HuH-7.5 (cell line): ENCODE measurements around the gene ARPC5.

Experiments
- DNase-seq: peaks from one replicate; pipeline ENCODE4 v3.0.0; 2011; ENCODE audit warnings: low spot score

Gene ARPC5

DNA sequence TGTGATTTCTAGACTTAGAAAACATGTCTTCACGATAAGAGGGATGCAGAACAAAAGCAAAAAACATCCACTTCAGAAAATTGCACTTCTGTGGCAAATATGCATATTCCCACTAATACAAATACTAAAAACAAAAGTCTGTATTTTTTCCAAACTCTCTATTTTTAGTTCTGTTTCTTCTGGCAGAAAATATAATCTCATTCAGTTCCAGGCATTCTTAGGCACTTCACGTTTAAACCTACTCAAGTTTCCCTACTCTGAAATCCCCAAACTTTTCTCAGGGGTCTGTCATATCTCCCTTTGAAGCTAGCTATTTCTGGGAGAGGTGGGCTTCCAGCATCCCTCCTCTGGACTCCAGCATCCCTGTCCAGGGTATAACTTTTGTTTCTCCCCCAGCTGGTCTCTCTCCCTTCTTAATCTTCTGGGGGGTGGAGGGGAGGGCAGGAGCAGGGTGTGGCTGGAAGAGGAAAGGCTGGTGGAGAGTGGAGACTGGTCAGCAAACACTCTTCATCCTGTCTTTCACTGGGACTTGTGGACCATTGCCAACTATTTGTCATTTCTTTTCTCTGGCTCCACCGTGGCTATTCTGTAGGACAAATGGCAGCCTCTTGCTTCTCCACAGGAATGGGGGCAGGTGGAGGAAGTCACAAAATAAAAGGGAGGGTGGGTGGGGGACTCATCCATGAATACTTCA is 25.7 kb downstream of the ARPC5 start:
- DNase-seq = no peak

DNA sequence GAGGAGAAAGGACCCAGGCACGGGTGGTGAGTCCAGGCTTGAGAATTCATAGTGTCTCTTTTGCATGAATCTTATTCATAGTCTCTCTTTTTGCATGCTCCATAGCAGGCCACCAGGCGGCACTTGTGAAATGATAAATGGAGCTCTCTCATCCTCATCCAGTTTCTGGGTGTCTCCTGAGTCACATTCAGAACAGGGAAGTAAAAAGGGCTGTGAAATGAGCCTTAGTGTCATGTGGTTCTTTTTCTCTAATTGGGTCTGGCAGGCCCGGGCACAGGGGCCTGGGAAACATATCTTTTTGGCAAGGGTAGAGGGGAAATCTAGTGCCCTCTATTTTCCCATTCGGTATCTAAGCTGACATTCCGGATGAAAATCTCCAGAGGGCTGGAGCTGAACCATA is 26.3 kb downstream of the ARPC5 start:
- no peak for DNase-seq

DNA sequence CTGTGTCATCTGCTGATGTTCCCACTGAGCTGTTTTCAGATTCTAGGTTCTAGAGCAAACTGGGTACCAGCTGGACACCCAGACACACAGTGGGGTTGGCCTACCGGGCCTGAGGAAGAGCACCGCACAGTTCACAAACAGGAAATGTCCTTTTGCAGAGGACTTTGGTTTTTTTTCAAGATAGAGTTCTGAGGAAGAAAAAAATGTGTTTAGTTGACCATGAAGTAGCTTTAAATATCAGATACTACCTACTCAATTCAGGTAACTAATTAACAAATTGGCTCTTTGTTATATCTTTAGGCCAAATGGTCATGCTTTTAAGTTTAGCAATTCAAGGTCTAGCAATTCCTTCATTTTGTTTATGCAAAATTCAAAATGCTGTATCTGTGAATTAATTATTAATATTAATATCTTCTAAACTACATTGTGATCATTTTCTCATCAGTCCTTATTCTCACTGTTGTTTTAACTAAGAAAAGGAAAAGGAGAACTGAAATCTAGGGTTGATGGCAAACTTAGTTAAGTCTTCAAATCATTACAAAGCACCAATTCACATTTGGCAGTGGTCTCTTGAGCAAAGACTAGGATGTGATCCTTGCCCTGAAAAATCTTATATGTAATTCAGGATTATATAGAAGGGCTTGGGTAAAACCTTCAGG is 28.1 kb downstream of the ARPC5 start:
- no peak for DNase-seq

DNA sequence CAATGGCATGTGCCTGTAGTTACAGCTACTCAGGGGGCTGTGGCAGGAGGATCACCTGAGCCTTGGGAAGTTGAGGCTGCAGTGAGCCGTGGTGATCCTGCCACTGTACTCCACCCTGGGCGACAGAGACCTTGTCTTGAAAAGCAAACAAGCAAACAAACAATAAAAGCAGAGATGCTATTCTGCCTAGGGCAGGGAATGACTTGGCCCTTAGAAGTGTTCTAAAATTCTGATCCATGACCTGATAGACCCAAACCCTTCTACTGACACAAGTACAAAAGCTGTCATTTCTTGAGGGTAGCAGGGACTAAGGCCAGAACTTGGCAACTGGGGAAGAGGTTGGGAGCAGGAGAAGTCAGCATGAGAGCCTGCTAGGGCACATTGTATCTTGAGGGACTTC is 29.7 kb downstream of the ARPC5 start:
- no peak for DNase-seq

DNA sequence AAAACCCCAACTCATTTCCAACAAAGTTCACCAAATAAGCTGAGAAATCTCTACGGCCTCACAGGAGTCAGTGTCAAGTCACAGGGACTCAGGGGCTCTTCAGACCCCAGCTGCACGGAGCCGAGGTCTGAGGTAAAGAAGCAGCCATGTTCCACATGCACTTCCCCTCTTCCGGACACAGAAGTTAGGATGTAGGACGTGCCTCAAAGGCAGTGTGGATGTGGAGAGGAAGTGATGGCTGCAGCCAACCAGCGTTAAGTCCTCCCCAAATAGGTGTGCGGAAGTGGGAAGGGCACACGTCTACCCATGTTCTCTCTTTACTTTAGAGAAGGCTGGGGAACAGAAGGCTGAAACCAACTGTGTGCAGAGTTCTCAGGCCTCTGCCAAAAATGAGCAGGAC is 30.8 kb downstream of the ARPC5 start:
- DNase-seq = no peak

DNA sequence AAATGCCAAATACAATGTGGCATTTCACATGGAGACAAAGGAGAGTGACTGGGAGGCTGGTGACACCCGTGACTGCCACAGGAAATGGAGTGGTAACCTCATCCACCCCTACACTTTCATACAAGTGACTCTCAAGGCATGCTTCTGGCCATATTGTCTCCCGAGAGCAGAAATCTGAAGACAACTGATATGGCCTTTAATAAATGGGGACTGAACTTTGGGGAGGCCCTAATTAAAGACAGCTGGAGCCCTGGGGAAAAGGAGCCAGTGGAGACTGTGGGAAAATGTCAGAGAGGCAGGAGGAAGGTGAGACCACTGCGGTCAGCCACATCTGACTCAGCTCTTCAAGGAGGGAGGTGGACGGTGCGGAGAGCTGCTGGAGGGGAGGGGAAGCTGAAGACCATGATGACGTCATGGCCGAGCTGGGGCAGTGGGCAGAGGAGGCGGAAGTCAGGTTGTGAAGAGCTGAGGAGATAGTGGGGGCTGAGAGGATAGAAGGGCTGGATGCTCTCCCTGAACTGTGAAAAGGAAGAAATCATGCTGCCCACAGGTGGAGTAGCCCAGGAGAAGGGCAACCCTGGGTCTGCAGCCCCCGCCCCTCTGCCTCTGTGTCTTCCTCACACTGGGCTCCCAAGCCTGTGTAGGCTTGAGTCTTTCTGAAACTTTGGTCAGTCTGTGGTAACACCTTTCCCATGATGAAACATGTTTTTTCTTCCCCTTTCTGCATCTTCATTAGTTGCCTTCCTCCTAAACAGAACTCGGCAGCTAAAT is 31.4 kb downstream of the ARPC5 start:
- DNase-seq = no peak

DNA sequence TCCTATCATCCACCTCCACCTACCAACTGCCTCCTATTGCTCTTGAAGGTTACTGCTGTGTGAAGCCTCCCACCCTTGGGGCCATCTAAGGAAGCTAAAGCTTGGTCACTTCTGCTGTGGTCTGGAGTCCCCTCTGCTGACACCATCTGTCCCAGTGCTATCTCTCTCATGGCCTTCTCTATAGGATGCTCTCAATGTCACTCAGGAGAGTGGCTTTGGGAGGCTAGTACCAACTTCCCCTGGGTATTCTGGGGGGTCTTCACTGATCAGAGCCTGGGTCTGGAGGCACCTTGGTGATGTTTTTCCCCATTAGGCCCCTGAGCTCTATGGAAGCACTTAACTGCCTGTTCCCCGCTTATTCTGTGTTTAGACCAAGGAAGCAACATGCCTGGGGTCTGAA is 33.1 kb downstream of the ARPC5 start:
- DNase-seq = no peak

DNA sequence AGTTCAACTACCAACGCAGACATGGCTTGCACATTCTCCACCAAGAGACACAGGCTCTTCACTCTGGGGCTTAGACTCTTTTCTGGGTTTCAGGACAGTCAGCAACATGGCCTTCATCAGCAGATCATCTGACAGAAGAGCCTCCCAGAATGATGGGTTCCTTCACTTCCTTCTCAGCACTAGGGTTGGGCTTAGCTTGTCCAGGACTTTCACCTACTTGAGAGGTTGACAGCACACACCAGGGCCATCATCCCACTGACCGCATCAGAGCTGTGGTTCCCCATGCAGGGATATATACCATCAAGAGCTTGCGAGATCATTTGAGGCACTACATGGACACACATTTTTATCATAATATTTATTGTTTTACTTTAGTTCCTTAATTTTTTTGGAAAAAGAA is 34.9 kb downstream of the ARPC5 start:
- DNase-seq = no peak

DNA sequence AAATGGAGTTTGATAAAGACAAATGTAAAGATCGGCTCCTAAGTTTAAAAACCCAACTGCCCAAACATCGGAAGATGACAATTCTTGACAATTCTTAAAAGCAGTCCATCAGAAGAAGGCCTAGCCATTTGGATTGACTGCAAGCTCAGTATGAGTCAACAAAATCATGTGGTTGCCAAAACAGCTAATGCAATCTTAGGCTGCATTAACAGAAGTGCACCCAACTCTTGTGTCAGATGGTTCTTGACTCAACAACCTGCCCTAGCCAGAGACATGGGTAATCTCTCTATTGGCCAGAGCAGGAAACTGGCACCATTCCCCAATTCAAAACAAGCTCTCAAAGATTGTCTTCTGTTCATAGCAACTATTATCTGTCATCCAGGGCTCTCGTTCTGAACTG is 35.4 kb downstream of the ARPC5 start:
- DNase-seq = no peak

DNA sequence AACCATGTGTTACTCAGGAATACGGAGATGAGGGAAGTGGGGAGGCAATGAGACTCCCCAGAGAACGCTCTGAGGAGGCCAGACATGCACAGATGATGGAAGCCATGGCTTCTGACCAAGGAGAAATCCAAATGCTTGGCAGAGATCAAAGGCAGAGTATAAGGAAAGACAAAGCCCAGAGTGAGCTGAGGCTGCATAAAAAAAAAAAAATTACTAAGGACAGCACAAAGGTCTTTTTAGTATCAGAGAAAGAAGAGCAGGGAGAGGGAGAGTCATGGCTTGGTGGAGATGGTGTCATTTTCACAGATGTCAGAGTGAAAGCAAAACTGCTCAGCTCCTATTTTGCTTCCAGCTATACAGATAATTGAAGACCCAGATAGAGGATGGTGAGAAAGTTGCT is 37.2 kb downstream of the ARPC5 start:
- DNase-seq = no peak

DNA sequence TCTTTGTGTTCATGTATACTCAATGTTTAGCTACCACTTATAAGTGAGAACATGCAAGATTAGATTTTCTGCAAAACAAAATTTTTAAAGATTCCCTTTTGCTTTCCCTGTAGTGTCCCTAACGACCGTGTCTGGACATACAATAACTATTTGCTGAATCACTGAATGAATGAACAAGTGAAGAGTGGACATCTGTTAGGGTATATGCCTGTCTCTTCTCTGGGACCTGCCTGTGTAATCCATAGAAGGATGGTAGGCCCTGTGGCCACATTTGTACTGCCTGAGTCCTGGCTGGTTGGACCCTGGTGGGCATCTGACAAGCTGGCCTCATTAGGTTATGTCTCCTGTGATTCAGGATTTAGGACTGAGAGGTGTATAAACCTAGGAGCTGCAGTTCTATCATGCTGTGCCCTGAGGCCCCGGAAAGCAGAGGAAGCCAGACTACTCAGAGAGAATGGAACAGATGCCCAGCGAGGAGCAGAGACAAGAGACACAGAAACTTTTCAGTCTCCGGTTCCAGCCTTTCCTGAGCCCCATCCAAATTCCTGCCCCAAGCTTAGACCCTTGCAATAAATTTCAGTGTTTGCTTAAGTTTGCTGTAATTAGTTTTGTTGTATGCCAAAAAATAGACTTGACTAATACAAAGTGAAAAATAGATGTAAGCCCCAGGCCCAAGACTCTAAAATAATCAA is 37.8 kb downstream of the ARPC5 start:
- no peak for DNase-seq

DNA sequence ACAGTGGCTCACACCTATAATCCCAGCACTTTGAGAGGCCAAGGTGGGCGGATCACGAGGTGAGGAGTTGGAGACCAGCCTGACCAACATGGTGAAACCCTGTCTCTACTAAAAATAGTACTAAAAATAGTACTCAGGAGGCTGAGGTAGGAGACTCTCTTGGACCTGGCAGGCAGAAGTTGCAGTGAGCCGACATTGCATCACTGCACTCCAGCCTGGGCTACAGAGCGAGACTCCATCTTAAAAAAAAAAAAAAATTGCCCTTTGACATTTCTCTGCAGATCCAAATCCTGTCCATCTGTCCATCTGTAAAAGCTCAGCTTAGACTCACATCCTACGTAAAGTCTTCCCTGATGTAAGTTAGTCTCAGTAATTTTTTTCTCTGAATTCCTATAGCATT is 39.1 kb downstream of the ARPC5 start:
- DNase-seq = no peak

DNA sequence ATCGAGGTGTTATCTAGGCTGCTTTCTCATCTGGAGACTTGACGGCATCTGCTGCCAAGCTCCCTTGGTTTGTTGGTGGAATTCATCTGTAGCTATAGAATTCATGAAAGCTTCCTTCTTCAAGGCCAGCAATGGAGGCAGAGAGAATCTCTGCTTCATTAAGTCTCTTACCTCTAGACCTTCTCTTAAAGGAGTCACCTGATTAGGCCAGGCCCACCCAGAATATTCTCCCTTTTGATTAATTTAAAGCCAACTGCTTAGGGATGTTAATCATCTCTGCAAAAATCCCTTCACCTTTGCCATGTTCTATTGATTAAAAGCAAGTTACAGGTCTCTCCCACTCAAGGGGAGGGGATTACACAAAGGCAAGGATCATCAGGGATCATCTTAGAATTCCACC is 40.0 kb downstream of the ARPC5 start:
- no peak for DNase-seq

DNA sequence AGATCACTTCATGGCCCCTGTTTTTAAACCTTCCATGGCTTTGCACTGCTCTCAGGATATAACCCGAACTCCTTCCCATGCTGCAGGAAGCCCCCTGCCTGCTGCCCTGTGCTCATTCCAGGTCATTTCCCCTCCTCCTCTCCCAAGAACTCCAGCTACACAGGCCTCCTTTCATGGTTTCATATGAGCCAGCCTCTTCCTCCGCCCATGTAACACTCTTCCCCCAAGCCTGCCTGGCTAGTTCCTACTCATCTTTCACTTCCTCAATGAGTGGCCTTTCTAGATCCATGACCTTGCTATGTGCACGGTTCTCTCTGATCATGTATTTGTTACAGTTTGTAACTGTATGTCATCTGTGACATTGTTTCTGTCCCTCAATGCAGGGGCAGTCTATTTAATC is 42.2 kb downstream of the ARPC5 start:
- no peak for DNase-seq

DNA sequence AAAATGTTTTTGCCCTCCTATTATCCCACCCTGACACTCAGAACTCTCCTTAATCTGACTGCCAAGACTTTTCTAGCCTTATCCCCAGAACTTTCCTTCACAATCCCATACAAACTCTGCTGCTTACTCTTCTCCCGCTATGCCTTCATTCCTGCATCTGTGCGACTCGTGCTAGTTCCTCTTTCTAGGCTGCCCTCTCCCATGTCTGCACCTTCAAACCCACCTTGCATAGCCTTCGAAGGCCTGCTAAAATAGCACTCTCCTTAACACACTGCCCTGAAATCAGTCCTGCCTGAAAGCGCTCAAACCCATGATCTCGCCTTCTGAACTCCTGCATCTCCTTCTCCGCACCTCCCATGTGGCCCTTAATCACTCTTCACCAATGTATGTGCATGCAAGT is 42.9 kb downstream of the ARPC5 start:
- DNase-seq = no peak

DNA sequence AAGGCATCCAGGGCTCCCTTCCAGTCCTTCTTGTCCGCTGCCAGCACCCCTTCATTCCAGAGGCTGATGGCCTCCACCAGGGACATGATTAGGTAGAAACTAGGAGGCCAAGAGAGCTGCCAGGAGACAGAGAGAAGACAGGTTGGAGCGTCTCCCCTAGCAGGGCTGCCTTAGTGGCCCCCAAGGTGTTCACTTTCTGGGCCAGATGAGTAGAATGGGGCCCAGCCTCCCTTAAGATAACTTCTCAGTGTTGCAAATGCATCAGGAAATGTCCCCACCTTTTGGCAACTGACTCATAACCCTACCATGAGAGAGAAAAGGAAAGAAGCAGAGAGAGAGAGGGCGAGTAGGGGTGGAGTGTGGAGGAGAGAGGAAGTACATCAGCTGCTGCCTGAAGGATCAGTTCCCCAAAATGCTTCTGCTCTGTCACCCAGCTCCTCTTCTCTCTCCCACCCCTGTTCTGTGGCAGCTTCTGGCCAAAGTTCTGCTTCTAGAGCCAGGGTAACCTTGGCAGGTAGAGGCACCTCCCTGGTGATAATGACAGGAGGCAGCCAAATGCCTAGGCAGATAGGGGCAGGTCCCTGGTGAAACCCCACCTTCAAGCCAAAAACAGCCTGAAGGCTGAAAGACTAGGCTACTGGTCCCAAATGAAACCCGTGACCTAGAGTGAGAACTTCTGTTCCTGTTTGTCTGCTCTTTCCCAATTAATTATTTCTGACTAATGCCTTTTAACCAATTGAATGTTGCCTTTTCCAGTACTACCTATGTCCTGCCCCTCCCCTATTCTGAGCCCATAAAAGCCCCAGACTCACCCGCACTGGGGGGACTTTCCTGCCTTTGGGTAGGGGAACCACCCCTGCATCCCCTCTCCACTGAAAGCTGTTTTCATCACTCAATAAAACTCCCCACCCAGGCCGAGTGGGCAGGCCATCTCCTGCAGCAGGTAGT is 45.1 kb downstream of the ARPC5 start, which contains the start of gene NCF2:
TSS of gene NCF2 (minus strand) at position 216 of the 948 bp plus-strand sequence. CDS start at position 86, 130 bp downstream.
- no peak for DNase-seq

DNA sequence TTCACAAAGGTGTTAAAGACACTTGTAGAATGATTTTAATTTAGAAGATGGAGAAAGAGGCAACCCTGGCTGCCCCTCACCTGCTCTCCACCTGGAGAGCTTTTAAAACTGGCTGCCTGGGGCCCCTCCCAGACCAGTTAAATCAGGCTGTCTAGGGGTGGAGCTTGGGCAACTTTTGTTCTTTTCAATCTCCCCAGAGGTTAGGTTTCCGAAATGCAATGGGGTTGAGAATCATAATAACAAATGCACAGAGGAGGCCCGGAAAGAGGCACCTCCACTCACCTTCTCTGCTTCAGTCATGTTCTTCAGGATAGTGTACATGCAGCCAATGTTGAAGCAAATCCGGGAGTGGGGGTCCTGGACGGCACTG is 45.7 kb downstream of the ARPC5 start:
- no peak for DNase-seq

DNA sequence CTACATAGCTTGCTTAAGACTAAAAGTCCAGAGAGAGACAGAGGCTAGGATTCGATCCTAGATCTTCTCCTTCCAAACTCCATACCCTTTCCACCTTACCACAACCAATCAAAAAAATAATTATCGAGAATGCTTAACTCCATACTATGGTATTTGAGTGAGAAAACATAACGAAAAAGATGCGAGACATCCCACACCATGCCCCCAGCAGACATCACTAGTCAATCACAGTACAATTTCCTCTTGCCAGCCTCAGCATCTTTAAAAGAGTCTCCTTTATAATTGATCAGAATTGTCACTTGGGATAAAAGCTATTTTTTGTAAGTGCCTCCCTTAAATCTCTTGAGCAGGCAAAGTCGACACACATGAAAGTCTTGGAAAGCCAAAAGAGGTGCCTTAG is 46.2 kb downstream of the ARPC5 start:
- DNase-seq = no peak

DNA sequence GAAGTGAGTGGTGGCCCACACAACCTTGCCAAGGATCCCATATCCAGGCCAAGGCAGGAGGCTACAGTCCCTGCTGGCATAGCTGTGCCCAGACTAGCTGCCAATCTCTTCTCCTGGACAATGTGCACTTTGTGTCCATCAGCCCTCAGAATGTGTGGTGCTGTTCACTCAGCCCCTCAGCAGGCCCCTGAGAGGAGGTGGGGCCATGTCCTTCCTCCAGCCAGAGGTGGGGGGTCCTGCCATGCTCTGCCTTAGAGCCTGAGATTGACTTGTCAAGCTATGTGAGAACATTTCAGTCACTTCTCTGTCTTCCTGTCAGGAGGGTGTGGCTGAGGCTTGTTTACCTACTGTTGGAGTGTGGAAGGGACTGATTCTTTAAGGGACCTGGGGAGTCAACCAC is 46.8 kb downstream of the ARPC5 start:
- DNase-seq = no peak

DNA sequence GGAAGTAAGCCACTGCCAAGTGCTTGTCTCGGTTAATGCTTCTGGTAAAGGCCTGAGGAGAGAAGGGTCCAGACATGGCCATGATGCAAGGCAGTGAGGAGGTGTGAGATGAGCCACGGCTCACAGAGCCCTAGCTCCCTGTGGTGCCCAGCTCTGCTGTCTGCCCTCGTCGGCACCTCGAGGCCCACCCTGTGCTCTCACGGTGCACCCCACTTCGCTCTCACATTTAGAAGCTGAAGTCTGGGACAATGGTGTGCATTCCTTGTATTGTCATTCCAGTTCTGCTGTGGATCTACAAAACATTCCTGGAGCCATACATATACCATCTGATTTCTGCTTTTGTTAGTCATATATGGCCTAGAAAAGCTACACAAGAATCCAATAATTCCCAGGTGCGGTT is 48.7 kb downstream of the ARPC5 start:
- no peak for DNase-seq

DNA sequence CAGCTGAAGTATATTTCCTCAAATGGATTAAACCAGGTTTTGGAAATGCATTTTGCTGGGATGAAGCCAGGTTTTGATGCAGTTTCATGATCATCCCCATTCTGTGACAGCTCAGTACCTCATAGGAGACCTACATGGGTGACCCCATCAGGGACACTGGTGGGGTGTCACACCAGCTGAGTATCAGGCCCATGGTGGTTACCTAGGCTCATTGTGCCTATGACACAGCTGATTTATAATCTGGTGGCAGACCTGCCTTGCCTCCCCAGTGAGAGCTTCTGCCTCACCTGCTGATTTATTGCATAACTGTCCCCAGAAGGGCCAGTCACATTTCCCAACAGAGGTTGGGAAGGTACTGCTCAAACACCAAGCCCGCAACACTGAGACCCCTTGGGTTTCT is 49.1 kb downstream of the ARPC5 start:
- DNase-seq = no peak

DNA sequence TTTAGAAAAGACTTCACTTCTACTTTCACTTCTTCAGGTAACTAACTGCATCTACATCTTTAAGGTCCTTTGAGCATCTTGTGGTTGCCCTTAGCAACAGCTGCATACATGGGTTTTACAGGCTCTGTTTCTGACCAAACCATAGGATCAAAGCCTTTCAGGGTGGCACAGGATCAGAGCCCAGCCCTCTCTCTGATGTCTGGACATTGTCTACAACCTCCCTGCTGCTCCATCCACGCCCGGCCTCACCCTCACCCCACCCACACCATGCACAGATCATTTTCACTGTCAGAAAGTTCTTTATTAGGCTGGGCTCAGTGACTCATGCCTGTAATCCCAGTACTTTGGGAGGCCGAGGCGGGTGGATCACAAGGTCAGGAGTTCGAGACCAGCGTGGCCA is 50.5 kb downstream of the ARPC5 start:
- DNase-seq = no peak
